ENCODE data around the gene FRRS1. TPM values are rescaled to one million over a fixed set of nuclear protein-coding genes. Genes with fewer than 3 reads are reported as not detected.

The FRRS1 gene
- total RNA-seq, 1 experiment from 2014 or later, result 7.2 TPM

DNA sequence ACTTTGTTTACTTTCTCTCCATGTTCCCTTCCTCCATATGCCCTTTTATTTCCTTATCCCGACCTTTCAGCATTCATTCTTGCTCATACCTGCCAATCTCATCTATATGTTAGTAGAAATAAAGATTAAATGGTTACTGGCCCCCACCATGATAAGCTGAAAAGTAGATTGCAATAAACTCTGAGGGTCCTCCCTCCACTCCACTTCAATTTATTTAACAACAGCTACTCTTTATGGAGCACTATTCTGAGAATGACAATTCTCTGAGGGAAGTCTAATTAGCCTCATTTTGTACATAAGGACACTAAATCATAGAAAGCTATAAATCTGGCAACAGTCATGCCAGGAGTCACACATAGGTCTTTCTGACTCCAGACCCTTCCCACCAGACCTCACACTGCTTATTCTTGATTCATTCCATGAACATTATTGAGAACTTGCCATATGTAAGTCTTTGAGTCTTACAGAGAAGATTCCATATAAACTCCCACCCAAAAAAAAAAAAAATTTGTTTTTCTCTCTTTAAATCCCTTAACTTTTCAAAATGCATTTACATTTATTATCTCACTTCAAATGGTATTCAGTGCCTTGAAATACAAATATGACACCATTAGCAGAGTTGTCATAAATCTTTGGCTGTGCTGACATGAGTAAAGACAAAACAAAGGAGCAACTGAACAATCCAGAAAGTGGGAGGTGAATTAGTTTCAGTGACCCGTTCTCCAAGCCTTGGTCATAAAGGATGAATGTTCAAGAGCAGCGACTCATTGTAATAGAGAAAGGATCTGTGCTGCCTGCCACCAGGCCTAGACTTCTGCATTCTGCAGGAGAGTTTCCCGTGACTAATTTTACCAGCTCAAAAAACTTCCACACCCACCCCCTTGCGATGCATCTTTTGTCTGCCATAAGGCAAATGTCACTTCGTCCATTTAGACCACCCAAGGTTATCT lies 92.0 kb downstream of the FRRS1 start:
- Mint-ChIP-seq H3K27me3 (ENCODE audit: insufficient read depth, unreplicated experiment) (no peaks in the 10 kb centered on the region), H3K9me3 (ENCODE audit: unreplicated experiment) (no peaks in the 10 kb centered on the region), H3K4me1 (ENCODE audit: insufficient read depth, unreplicated experiment) (no peaks in the 10 kb centered on the region), H3K4me3 (ENCODE audit: unreplicated experiment) (no peak overlapping the region), H3K27ac (ENCODE audit: low read depth, unreplicated experiment) (no peak overlapping the region), H3K36me3 (ENCODE audit: insufficient read depth, unreplicated experiment) (no peaks in the 10 kb centered on the region)
- ChIA-PET CTCF (interaction anchor here (0.7 to 1.7 kb wide), 5 partner anchors 10 to 996 kb away, joined by 3 to 8 read pairs (median 5); no protein-coding TSS in a partner anchor), POLR2A (interaction anchor here (0.7 to 1.3 kb wide), 4 partner anchors 8 to 368 kb away, joined by 3 to 12 read pairs (median 4); no protein-coding TSS in a partner anchor)
- BruUV-seq (replicated peaks), result no TSS peak
- TF ChIP-seq, protein P1, sequence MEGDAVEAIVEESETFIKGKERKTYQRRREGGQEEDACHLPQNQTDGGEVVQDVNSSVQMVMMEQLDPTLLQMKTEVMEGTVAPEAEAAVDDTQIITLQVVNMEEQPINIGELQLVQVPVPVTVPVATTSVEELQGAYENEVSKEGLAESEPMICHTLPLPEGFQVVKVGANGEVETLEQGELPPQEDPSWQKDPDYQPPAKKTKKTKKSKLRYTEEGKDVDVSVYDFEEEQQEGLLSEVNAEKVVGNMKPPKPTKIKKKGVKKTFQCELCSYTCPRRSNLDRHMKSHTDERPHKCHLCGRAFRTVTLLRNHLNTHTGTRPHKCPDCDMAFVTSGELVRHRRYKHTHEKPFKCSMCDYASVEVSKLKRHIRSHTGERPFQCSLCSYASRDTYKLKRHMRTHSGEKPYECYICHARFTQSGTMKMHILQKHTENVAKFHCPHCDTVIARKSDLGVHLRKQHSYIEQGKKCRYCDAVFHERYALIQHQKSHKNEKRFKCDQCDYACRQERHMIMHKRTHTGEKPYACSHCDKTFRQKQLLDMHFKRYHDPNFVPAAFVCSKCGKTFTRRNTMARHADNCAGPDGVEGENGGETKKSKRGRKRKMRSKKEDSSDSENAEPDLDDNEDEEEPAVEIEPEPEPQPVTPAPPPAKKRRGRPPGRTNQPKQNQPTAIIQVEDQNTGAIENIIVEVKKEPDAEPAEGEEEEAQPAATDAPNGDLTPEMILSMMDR (IDR thresholded peaks at IDR 0.05; ENCODE audit: unreplicated experiment), result no peak
- no peak for DNase-seq (ENCODE audit: unreplicated experiment)
- intact Hi-C loops (cut with micrococcal nuclease), result no loop called here

DNA sequence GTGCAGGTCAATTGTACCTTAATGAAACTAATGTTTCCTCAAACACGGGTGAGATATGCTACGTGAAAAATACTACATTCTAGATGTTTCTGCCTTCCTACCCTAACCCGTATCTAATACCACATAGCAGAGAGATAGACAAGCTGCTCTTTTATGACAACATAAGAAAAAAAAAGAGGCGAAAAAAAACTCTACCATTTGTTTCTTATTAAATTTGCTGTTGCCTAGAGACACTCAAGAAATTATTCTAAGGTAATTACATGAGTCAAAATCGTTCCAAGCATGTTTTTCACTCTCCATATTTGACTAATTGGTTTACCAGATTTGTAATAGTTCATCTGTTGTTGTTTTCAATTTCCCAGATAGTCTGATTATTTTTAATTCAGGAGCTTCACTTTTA lies 93.1 kb downstream of the FRRS1 start:
- no peaks in the 10 kb centered on the region for H3K27me3 Mint-ChIP-seq (ENCODE audit: insufficient read depth, unreplicated experiment)
- no peak overlapping the region for H3K4me3 Mint-ChIP-seq (ENCODE audit: unreplicated experiment)
- no TSS peak for BruUV-seq (replicated peaks)
- TF ChIP-seq, protein P1 (IDR thresholded peaks at IDR 0.05; ENCODE audit: unreplicated experiment), result no peak
- no peaks in the 10 kb centered on the region for H3K9me3 Mint-ChIP-seq (ENCODE audit: unreplicated experiment)
- no peaks in the 10 kb centered on the region for H3K36me3 Mint-ChIP-seq (ENCODE audit: insufficient read depth, unreplicated experiment)
- intact Hi-C loops (cut with micrococcal nuclease), result no loop called here
- no peaks in the 10 kb centered on the region for H3K4me1 Mint-ChIP-seq (ENCODE audit: insufficient read depth, unreplicated experiment)
- POLR2A ChIA-PET, result interaction anchor here (0.8 to 1.6 kb wide), 4 partner anchors 9 to 12 kb away, joined by 3 to 12 read pairs (median 5); no protein-coding TSS in a partner anchor
- no peak overlapping the region for H3K27ac Mint-ChIP-seq (ENCODE audit: low read depth, unreplicated experiment)
- no peak for DNase-seq (ENCODE audit: unreplicated experiment)
- CTCF ChIA-PET, result interaction anchor here (0.5 to 1.7 kb wide), 6 partner anchors 12 to 492 kb away, joined by 3 to 8 read pairs (median 3); no protein-coding TSS in a partner anchor

DNA sequence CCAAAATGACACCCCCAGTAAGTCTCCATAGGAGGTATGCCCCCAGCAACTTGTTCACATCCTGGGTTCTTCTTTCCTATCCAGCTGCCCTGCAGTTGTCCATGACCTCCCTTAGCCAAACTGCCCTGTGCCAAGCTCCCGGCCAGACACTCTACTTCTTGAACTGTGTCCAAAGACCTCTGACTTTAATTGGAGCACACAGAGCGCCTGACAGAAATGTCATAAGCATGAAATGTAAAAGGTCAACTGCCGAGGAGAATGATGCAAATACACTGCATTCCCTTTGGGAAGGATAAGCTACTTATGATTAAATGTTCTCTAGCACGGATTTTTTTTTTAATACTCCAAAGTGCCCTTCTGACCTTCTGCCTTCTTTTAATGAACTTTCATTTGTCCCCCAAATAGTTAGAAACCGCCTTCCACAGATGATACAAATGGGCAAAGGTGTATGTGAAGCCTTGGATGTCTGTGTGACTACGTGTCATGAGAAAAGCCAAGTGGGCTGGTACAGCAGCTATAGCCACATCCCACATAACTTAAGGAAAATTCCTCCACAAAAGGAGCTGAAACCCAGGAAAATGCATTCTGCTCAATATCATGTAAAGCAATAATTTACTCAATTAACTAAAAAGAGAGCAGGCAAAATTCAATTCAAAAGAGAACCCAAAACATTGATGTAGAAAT lies 93.8 kb downstream of the FRRS1 start:
- no peaks in the 10 kb centered on the region for H3K27me3 Mint-ChIP-seq (ENCODE audit: insufficient read depth, unreplicated experiment)
- TF ChIP-seq, protein P1 (IDR thresholded peaks at IDR 0.05; ENCODE audit: unreplicated experiment), result no peak
- H3K4me1 Mint-ChIP-seq (ENCODE audit: insufficient read depth, unreplicated experiment), result no peaks in the 10 kb centered on the region
- DNase-seq (ENCODE audit: unreplicated experiment), result peak; percentile 21
- no peak overlapping the region for H3K27ac Mint-ChIP-seq (ENCODE audit: low read depth, unreplicated experiment)
- no peak overlapping the region for H3K4me3 Mint-ChIP-seq (ENCODE audit: unreplicated experiment)
- CTCF ChIA-PET, result interaction anchor here (0.6 to 1.7 kb wide), 5 partner anchors 12 to 91 kb away, joined by 3 to 8 read pairs (median 3); no protein-coding TSS in a partner anchor
- POLR2A ChIA-PET, result interaction anchor here (0.8 to 1.6 kb wide), 3 partner anchors 10 to 215 kb away, joined by 3 to 12 read pairs (median 4); no protein-coding TSS in a partner anchor
- no peaks in the 10 kb centered on the region for H3K36me3 Mint-ChIP-seq (ENCODE audit: insufficient read depth, unreplicated experiment)
- intact Hi-C loops (cut with micrococcal nuclease), result no loop called here
- H3K9me3 Mint-ChIP-seq (ENCODE audit: unreplicated experiment), result no peaks in the 10 kb centered on the region
- no TSS peak for BruUV-seq (replicated peaks)

DNA sequence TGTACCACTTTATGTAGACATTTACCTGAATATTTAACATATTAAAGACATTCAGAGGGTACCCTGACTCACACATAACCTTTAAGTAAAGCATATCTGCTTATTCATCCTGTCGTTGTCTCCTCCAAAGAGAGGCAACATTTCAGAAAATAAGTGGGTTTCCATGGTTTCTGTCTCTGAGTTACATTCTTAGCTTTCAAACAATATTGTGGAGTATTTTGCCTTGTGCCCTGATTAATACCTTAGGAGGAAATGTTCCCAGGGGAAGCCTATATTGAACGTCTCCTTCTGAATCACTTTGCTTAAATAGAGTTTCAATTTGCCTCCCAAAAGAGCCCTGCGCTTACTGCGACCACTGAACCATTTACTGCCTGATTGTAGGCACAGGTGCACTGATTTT lies 94.4 kb downstream of the FRRS1 start:
- H3K27ac Mint-ChIP-seq (ENCODE audit: low read depth, unreplicated experiment), result no peak overlapping the region
- POLR2A ChIA-PET, result interaction anchor here (0.8 to 1.6 kb wide), 2 partner anchors 9 to 214 kb away, joined by 3 to 4 read pairs; no protein-coding TSS in a partner anchor

More for the DNA sequence above, 94.4 kb downstream of the FRRS1 start:
- intact Hi-C loops (cut with micrococcal nuclease), result no loop called here
- CTCF ChIA-PET, result no interaction called here
- no peak overlapping the region for H3K4me3 Mint-ChIP-seq (ENCODE audit: unreplicated experiment)
- H3K27me3 Mint-ChIP-seq (ENCODE audit: insufficient read depth, unreplicated experiment), result no peaks in the 10 kb centered on the region
- DNase-seq (ENCODE audit: unreplicated experiment), result no peak
- H3K4me1 Mint-ChIP-seq (ENCODE audit: insufficient read depth, unreplicated experiment), result no peaks in the 10 kb centered on the region
- H3K9me3 Mint-ChIP-seq (ENCODE audit: unreplicated experiment), result no peaks in the 10 kb centered on the region
- no TSS peak for BruUV-seq (replicated peaks)
- TF ChIP-seq, protein P1 (IDR thresholded peaks at IDR 0.05; ENCODE audit: unreplicated experiment), result no peak
- no peaks in the 10 kb centered on the region for H3K36me3 Mint-ChIP-seq (ENCODE audit: insufficient read depth, unreplicated experiment)
